GM12878 (cell line): Measurements from ENCODE around the gene SIRT5. TPM values are rescaled to one million over a fixed set of nuclear protein-coding genes. Genes with fewer than 3 reads are reported as not detected.

Experiments
- ATAC-seq: fragments of 200-7000 bp; cut with Tn5 transposase; 3 replicates; pipeline ENCODE4 v1.9.1; 2020; ENCODE audit warnings: mild to moderate bottlenecking, moderate library complexity
- BruUV-seq: library from RNA; stranded (reverse); fragments of 400-500 nt; replicated peaks from 2 replicates; lab custom pipeline; 2021; lab: Mats Ljungman, UMichigan
- CTCF ChIA-PET: fragments of 300-600 bp; sonication (Branson Sonifier 250); formaldehyde crosslinking; extraction: SDS; loops from one replicate; lab custom pipeline; 2021; ENCODE audit warnings: inconsistent platforms; lab: Yijun Ruan, JAX
- POLR2A ChIA-PET: fragments of 350-600 bp; formaldehyde crosslinking; extraction: SDS; loops from one replicate; lab custom pipeline; 2021; ENCODE audit warnings: inconsistent platforms; lab: Charles Lee
- RAD21 ChIA-PET: fragments of 300-600 bp; sonication (Branson Sonifier 250); formaldehyde crosslinking; loops from one replicate; lab custom pipeline; 2023; ENCODE audit warnings: antibody characterized with exemption; ENCODE audit not compliant: unreplicated experiment; lab: Charles Lee
- SMC1A ChIA-PET: fragments of 300-600 bp; sonication (Branson Sonifier 250); formaldehyde crosslinking; loops from one replicate; lab custom pipeline; 2023; ENCODE audit not compliant: unreplicated experiment, uncharacterized antibody; lab: Charles Lee
- DNase-seq: peaks from one replicate; pipeline ENCODE4 v3.0.0-alpha.2; 2011; ENCODE audit warnings: low read depth, low spot score
- FAIRE-seq: peaks from 3 replicates; lab custom pipeline; 2011; peaks lifted over from hg19 to GRCh38; lab: Jason Lieb, UNC
- H2AFZ ChIP-seq: 2 replicates; pipeline ENCODE4 v1.6.0; 2011; ENCODE audit warnings: low read depth, low read length, control low read depth; ENCODE audit not compliant: control insufficient read depth
- H3K27ac ChIP-seq: 2 replicates; pipeline ENCODE4 v1.5.1; 2011; ENCODE audit warnings: control low read depth; ENCODE audit not compliant: control insufficient read depth, insufficient read depth
- H3K27me3 ChIP-seq, 2 experiments: replicated peaks in 1 of 2; 2 replicates each; pipeline versions ENCODE4 v1.6.0 to v1.6.1; 2011; ENCODE audit warnings: low read length in 1 of 2; ENCODE audit not compliant: control insufficient read depth in 2 of 2, insufficient read depth in 2 of 2
- H3K36me3 ChIP-seq, 2 experiments: 2 replicates each; pipeline ENCODE4 v1.5.1; 2011; ENCODE audit warnings: low read length in 1 of 2; ENCODE audit not compliant: control insufficient read depth in 2 of 2, insufficient read depth in 2 of 2
- H3K4me1 ChIP-seq: 2 replicates; pipeline ENCODE4 v1.6.1; 2011; ENCODE audit warnings: mild to moderate bottlenecking, low read length, moderate library complexity, mixed read lengths; ENCODE audit not compliant: control insufficient read depth, insufficient read depth
- H3K4me2 ChIP-seq: 2 replicates; pipeline ENCODE4 v1.6.0; 2011; ENCODE audit warnings: control low read depth; ENCODE audit not compliant: control insufficient read depth, insufficient read depth
- H3K4me3 ChIP-seq: fragments of 200-600 bp; sonication (generic); 2 replicates; pipeline ENCODE4 v1.5.1; 2016
- H3K79me2 ChIP-seq: 2 replicates; pipeline ENCODE4 v1.6.0; 2011; ENCODE audit warnings: low read length; ENCODE audit not compliant: control insufficient read depth, insufficient read depth
- H3K9ac ChIP-seq: 2 replicates; pipeline ENCODE4 v1.8.0; 2011; ENCODE audit warnings: low read length, control low read depth, mixed read lengths; ENCODE audit not compliant: control insufficient read depth, insufficient read depth
- H3K9me3 ChIP-seq: replicated peaks from 3 replicates; pipeline ENCODE4 v1.5.1; 2011; ENCODE audit warnings: mild to moderate bottlenecking, low read length; ENCODE audit not compliant: control insufficient read depth, insufficient read depth
- H4K20me1 ChIP-seq: 2 replicates; pipeline ENCODE4 v1.6.0; 2011; ENCODE audit not compliant: control insufficient read depth, insufficient read depth
- ATF3 ChIP-seq: IDR thresholded peaks from 2 replicates; pipeline ENCODE4 v1.6.1; 2011; ENCODE audit warnings: low read depth, mild to moderate bottlenecking, low read length, moderate library complexity, borderline replicate concordance; ENCODE audit errors: extremely low read depth
- FOXK2 ChIP-seq: fragments of 450-650 bp; IDR thresholded peaks from 2 replicates; pipeline ENCODE4 v1.6.1; 2017; ENCODE audit warnings: mild to moderate bottlenecking, moderate library complexity
- FOXM1 ChIP-seq: IDR thresholded peaks from 2 replicates; pipeline ENCODE4 v1.6.1; 2012; ENCODE audit warnings: low read depth, mild to moderate bottlenecking, inconsistent platforms, low read length, moderate library complexity
- NFIC ChIP-seq: IDR thresholded peaks from 2 replicates; pipeline ENCODE4 v1.6.1; 2012; ENCODE audit warnings: low read depth, mild to moderate bottlenecking, inconsistent platforms, low read length, moderate library complexity
- POLR2AphosphoS2 ChIP-seq: IDR thresholded peaks from 2 replicates; pipeline ENCODE4 v1.6.1; 2011; ENCODE audit warnings: low read depth, mild to moderate bottlenecking, low read length, improper control_type of control experiment, moderate library complexity
- USF2 ChIP-seq: IDR thresholded peaks from 2 replicates; pipeline ENCODE4 v1.6.1; 2011; ENCODE audit warnings: low read depth, low read length, improper control_type of control experiment, borderline replicate concordance
- ZBTB4 ChIP-seq: fragments of 450-650 bp; formaldehyde crosslinking; IDR thresholded peaks from 2 replicates; pipeline ENCODE4 v1.4.0; 2022; ENCODE audit warnings: mild to moderate bottlenecking, moderate library complexity
- WGBS: methylation state at CpG from one replicate; pipeline ENCODE4 v1.1.6; 2016; ENCODE audit warnings: low lambda C conversion rate; ENCODE audit not compliant: insufficient replicate concordance, insufficient coverage; ENCODE audit errors: missing lambda C conversion rate; 5-methylcytosine and 5-hydroxymethylcytosine counted together
- in situ Hi-C: fragments of 300-500 bp; cut with MboI; formaldehyde crosslinking; loops from 9 replicates; pipeline ENCODE4 v1.14.3; 2018; ENCODE audit warnings: mixed read lengths
- intact Hi-C: fragments of 100-400 bp; cut with micrococcal nuclease; formaldehyde crosslinking; loops from one replicate; pipeline ENCODE4 v1.14.2; 2022; ENCODE audit not compliant: unreplicated experiment
- polyA plus RNA-seq, 11 experiments: library from polyadenylated mRNA; depleted of rRNA in 4 of 11; unstranded in 6 of 11; stranded (reverse) in 5 of 11; fragments of >200 nt; fragmentation: Nextera tagmentation in 4 of 11; fragmentation: Illumina TruSeq in 1 of 11; extraction: Ambion mirVana in 4 of 11; extraction: Trizol in 1 of 11; gene quantifications; 1 replicate in 1 of 11; 2 replicates in 10 of 11; pipeline versions ENCODE4 v1.2.1 to v1.2.3, GENCODE V29; 2011 to 2016; ENCODE audit warnings: inconsistent platforms in 2 of 11, missing spikeins in 2 of 11, low read depth in 1 of 11
- total RNA-seq, 4 experiments: library from RNA; depleted of rRNA in 3 of 4; stranded (reverse); fragments of >200 nt in 3 of 4; fragmentation: Illumina TruSeq in 1 of 4; extraction: Trizol in 1 of 4; gene quantifications; 2 replicates each; pipeline versions ENCODE4 v1.2.1 to v1.2.3, GENCODE V29; 2013 to 2021

Gene SIRT5
- total and polyA plus RNA-seq, 10 of the 15 experiments (the other 5 are each of a cell fraction or from before 2014, with no cell fraction given): 1.7 to 12.4 (median 10.0) TPM

- in situ Hi-C loops: no loop called here
- DNase-seq (no peak), FAIRE-seq (no peak), ATAC-seq (no peak)
- Histone ChIP-seq H3K4me2 (no peak overlapping the region), H3K9ac (no peak overlapping the region), H3K79me2 (no peaks in the 10 kb centered on the region), H3K27me3 (no peaks in the 10 kb centered on the region), H2AFZ (no peak overlapping the region), H3K4me1 (no peaks in the 10 kb centered on the region), H3K36me3 (peaks cover 0 to 5% of the 10 kb centered on the region in 2 experiments; a peak in 1 of 4 replicates), H4K20me1 (no peaks in the 10 kb centered on the region), H3K4me3 (no peak overlapping the region), H3K9me3 (no peaks in the 10 kb centered on the region)
- 68% methylated on average over 2 of the region's 2 CpGs for WGBS
- no TSS peak for BruUV-seq
- SMC1A ChIA-PET: interaction anchor here (0.7 to 1.6 kb wide), 4 partner anchors 8 to 560 kb away, joined by 3 to 6 read pairs (median 4); no protein-coding TSS in a partner anchor
- CTCF ChIA-PET: interaction anchor here (0.7 to 2.2 kb wide), 5 partner anchors 9 to 226 kb away, joined by 3 to 9 read pairs (median 3); partner anchors contain the start of genes NOL7 and SIRT5
- RAD21 ChIA-PET: no interaction called here
- POLR2A ChIA-PET: no interaction called here
- no peak for TF ChIP-seq FOXM1
- TF ChIP-seq NFIC: no peak
- TF ChIP-seq USF2: no peak
- no peak for TF ChIP-seq POLR2AphosphoS2
- TF ChIP-seq ATF3: no peak
- no peak for TF ChIP-seq ZBTB4 (CRISPR knock-in tag)
- no peak for TF ChIP-seq FOXK2
- TF ChIP-seq, all 136 proteins: peak for 0
- intact Hi-C loops: no loop called here
- no peak overlapping the region for H3K27ac ChIP-seq
These were observed 30.4 kb downstream of the SIRT5 start for GRCh38 chr6:13604546-13605416.
